Ishikawa (cell line): ENCODE data around the gene SORD.

Experiments used
- FOXM1 ChIP-seq: IDR thresholded peaks from 2 replicates; pipeline ENCODE4 v1.6.1; 2012; ENCODE audit warnings: low read depth, borderline replicate concordance
- RAD21 ChIP-seq: IDR thresholded peaks from 2 replicates; pipeline ENCODE4 v1.6.1; 2012; ENCODE audit warnings: low read depth
- TCF12 ChIP-seq: IDR thresholded peaks from 2 replicates; pipeline ENCODE4 v1.6.1; 2012; ENCODE audit warnings: low read depth
- TF ChIP-seq, protein P1 (sequence below): IDR thresholded peaks from 2 replicates; pipeline ENCODE4 v1.6.1; 2012; ENCODE audit warnings: low read depth, mild to moderate bottlenecking

DNA sequence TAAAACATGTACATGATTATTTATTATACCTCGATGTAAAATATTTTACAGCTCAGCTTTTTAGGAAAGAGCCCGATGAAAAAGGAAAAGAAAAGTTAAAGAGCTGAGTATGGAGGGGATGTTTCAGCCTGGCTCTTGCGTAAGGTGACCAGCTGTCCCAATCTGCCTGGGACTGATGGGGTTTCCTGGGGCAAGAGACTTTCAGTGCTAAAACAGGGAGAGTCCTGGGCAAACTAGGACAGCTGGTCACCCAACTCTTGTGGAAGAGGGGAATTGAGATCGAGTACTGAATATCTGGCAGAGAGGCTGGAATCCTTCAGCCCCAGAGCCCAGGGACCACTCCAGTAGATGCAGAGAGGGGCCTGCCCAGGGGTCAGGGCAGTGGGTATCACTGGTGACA is 70.0 kb downstream of the SORD start:
- TF ChIP-seq TCF12 (no peak), FOXM1 (no peak), RAD21 (no peak)
- TF ChIP-seq, protein P1, sequence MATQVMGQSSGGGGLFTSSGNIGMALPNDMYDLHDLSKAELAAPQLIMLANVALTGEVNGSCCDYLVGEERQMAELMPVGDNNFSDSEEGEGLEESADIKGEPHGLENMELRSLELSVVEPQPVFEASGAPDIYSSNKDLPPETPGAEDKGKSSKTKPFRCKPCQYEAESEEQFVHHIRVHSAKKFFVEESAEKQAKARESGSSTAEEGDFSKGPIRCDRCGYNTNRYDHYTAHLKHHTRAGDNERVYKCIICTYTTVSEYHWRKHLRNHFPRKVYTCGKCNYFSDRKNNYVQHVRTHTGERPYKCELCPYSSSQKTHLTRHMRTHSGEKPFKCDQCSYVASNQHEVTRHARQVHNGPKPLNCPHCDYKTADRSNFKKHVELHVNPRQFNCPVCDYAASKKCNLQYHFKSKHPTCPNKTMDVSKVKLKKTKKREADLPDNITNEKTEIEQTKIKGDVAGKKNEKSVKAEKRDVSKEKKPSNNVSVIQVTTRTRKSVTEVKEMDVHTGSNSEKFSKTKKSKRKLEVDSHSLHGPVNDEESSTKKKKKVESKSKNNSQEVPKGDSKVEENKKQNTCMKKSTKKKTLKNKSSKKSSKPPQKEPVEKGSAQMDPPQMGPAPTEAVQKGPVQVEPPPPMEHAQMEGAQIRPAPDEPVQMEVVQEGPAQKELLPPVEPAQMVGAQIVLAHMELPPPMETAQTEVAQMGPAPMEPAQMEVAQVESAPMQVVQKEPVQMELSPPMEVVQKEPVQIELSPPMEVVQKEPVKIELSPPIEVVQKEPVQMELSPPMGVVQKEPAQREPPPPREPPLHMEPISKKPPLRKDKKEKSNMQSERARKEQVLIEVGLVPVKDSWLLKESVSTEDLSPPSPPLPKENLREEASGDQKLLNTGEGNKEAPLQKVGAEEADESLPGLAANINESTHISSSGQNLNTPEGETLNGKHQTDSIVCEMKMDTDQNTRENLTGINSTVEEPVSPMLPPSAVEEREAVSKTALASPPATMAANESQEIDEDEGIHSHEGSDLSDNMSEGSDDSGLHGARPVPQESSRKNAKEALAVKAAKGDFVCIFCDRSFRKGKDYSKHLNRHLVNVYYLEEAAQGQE: no peak
